WERI-Rb-1 (cell line): Measurements from ENCODE around the gene JMY.

ENCODE experiments used
- DNase-seq: peaks from one replicate; pipeline ENCODE4 v3.0.0-alpha.2; 2020
- H3K27ac ChIP-seq: fragments of 250-450 bp; sonication (Bioruptor Pico); 2 replicates; pipeline ENCODE4 v1.5.1; 2020; ENCODE audit warnings: mild to moderate bottlenecking, moderate library complexity
- H3K27me3 ChIP-seq: fragments of 250-450 bp; sonication (Bioruptor Pico); 2 replicates; pipeline ENCODE4 v1.5.1; 2021; ENCODE audit warnings: mild to moderate bottlenecking, low read depth, moderate library complexity; ENCODE audit not compliant: insufficient read depth, severe bottlenecking
- H3K36me3 ChIP-seq: fragments of 250-450 bp; sonication (Bioruptor Pico); 2 replicates; pipeline ENCODE4 v1.5.1; 2020; ENCODE audit warnings: mild to moderate bottlenecking, moderate library complexity
- H3K4me3 ChIP-seq: 2 replicates; pipeline ENCODE4 v1.5.1; 2011; ENCODE audit warnings: low read depth, mild to moderate bottlenecking, control low read depth, low read length
- H3K9me3 ChIP-seq: fragments of 250-450 bp; sonication (Bioruptor Pico); 2 replicates; pipeline ENCODE4 v1.5.1; 2021; ENCODE audit warnings: mild to moderate bottlenecking, moderate library complexity; ENCODE audit not compliant: severe bottlenecking
- CTCF ChIP-seq: IDR thresholded peaks from 2 replicates; pipeline ENCODE4 v1.5.1; 2011; ENCODE audit warnings: low read depth, mild to moderate bottlenecking, control low read depth, inconsistent platforms, low read length

JMY gene

GRCh38 chr5:79235634-79236361 is at the start of gene JMY:
TSS of gene JMY (plus strand) at chr5:79236131. CDS start at chr5:79236651, 520 bp downstream.
- Histone ChIP-seq H3K27ac (peak within 1 kb of the TSS; percentile 86), H3K27me3 (no peaks in the 10 kb centered on the region)

GRCh38 chr5:79186455-79186854 is 49.5 kb upstream of the JMY start:
- Histone ChIP-seq H3K27me3 (no peaks in the 10 kb centered on the region), H3K36me3 (no peaks in the 10 kb centered on the region)
- no peak for TF ChIP-seq CTCF

More at GRCh38 chr5:79235634-79236361, at the start of gene JMY:
- DNase-seq = peak; percentile 90
- Histone ChIP-seq H3K36me3 (peaks cover 4% of the 10 kb centered on the region), H3K4me3 (peak within 1 kb of the TSS; percentile 78), H3K9me3 (no peaks in the 10 kb centered on the region)
- TF ChIP-seq CTCF = peak; percentile 8; the same call in 1 of the 2 replicates

GRCh38 chr5:79189439-79190234 is 46.3 kb upstream of the JMY start:
- H3K36me3 ChIP-seq = no peaks in the 10 kb centered on the region
- H3K27ac ChIP-seq = no peak overlapping the region
- H3K9me3 ChIP-seq = no peaks in the 10 kb centered on the region
- TF ChIP-seq CTCF = no peak
- DNase-seq = no peak
- no peak overlapping the region for H3K4me3 ChIP-seq
- no peaks in the 10 kb centered on the region for H3K27me3 ChIP-seq

More at GRCh38 chr5:79186455-79186854, 49.5 kb upstream of the JMY start:
- Histone ChIP-seq H3K27ac (no peak overlapping the region), H3K4me3 (no peak overlapping the region), H3K9me3 (no peaks in the 10 kb centered on the region)
- DNase-seq = no peak

GRCh38 chr5:79190235-79190529 is 45.7 kb upstream of the JMY start:
- H3K27ac ChIP-seq = no peak overlapping the region
- no peak overlapping the region for H3K4me3 ChIP-seq
- H3K9me3 ChIP-seq = no peaks in the 10 kb centered on the region
- no peaks in the 10 kb centered on the region for H3K36me3 ChIP-seq
- H3K27me3 ChIP-seq = no peaks in the 10 kb centered on the region
- no peak for DNase-seq
- no peak for TF ChIP-seq CTCF

GRCh38 chr5:79191457-79191856 is 44.5 kb upstream of the JMY start:
- H3K4me3 ChIP-seq = no peak overlapping the region
- no peaks in the 10 kb centered on the region for H3K36me3 ChIP-seq
- no peaks in the 10 kb centered on the region for H3K9me3 ChIP-seq
- peak; percentile 34; the same call in 1 of the 2 replicates for TF ChIP-seq CTCF
- peak; percentile 20 for DNase-seq
- H3K27me3 ChIP-seq = no peaks in the 10 kb centered on the region
- no peak overlapping the region for H3K27ac ChIP-seq
